GM13977 (cell line): ENCODE measurements around the gene ZMPSTE24.

ENCODE experiments used
- DNase-seq: peaks from one replicate; pipeline ENCODE4 v3.0.0; 2012; ENCODE audit warnings: low spot score
- CTCF ChIP-seq: IDR thresholded peaks from 2 replicates; pipeline ENCODE4 v1.5.1; 2012; ENCODE audit warnings: mild to moderate bottlenecking, control low read depth; ENCODE audit not compliant: insufficient read depth; ENCODE audit errors: extremely low read depth, missing control alignments
- in situ Hi-C: fragments of 300-500 bp; cut with MboI; formaldehyde crosslinking; loops from one replicate; pipeline ENCODE4 v1.12.0; 2022; ENCODE audit warnings: low sequenced_read_pairs, low pct_unique_long_range_greater_than_20kb, mixed read lengths, inconsistent platforms; ENCODE audit not compliant: unreplicated experiment

ZMPSTE24 gene

DNA sequence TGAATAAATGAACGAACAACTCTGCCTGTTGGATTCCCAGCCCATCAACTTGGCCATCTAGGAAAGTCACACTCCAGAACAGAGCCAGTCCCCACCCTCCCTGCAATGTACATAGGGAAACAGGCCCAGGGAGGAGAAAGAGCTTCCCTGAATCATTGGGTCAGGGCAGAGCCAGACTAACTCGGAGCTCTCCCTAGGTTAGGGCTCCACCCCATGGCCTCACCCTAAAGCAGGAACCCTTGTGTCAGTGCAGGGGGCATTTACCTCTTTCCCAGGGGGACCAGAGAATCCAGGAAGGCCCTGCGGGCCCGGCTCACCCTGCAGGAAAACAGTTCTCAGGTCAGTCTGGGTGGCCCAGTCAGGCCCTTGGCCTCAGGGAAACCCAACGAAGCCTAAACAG is 47.4 kb downstream of the ZMPSTE24 start:
- in situ Hi-C loops: no loop called here
- TF ChIP-seq CTCF: peak; percentile 21
- no peak for DNase-seq

DNA sequence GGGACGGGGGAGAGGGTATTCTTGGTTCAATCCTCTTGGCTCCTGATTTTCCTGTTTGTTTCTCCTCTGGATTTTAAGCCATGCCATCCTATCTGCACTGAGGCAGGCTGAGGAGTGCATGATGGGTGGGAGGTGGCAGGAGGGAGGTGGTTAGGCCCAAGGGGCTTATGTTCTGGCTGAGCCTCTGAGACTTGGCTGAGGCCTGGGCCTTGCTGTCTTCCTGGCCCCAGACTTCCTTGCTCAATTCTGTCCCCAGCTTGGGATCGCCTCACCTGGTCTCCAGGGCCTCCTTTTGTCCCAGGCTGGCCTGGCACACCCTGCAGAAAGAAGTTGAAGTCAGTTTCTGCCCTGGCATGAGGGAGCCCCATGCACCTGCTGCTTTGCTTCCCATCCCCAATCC is 47.8 kb downstream of the ZMPSTE24 start:
- in situ Hi-C loops: no loop called here
- TF ChIP-seq CTCF: no peak

GRCh38 chr1:40306296-40306695 is 48.3 kb downstream of the ZMPSTE24 start:
- no peak for DNase-seq
- no peak for TF ChIP-seq CTCF
- in situ Hi-C loops: no loop called here

More for the DNA sequence above, 47.8 kb downstream of the ZMPSTE24 start:
- no peak for DNase-seq

DNA sequence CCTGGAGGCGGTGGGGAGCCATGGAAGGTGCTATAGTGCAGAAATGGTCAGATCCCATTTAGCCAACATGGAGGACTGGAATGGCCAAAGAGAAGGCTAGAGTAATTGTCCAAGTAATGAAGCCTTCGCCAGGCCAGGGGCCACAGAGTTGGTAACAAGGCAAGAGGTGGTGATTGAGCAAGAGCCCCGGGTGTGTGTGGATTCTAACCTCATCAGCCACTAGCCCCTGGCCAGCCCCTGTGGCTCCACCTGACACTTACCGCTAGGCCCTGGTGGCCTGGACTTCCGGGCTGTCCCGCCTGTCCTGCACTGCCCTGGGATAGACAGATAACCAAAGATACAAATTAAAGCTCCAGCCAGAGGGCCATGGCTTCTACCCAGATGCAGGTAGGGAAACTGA is 49.1 kb downstream of the ZMPSTE24 start:
- DNase-seq: no peak
- in situ Hi-C loops: no loop called here
- no peak for TF ChIP-seq CTCF

DNA sequence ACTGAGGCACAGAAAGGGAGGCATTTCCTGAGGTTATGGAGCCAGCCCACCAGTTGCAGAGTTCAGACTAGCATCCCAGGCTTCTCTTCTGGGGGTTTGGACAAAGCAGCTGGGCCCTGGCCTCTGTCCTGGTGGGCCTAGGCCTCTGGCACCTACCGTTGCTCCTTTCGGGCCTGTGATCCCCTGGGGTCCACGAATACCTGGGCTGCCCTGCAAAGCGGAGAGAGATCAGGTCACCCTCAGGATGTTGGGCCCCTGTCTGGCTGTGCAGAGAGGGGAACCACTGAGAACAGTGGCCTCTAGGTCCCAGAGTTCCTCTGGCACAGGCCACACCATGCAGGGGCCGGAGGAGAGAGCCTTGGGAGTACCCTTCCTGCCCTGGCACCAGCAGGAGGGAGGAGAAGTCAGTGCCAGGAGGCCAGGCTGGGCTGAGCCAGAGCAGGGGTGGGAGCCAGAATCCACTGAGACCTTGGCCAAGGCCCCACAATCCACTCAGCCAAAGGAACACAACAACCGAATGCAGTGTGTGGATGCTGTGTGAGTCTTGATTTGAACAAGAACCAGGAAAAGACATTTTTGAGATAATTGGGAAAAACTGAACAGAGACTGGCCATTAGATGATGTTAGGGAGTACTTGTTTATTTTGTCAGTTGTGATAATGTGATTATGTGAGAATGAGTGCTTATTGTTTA is 50.1 kb downstream of the ZMPSTE24 start:
- in situ Hi-C loops: no loop called here
- no peak for DNase-seq

DNA sequence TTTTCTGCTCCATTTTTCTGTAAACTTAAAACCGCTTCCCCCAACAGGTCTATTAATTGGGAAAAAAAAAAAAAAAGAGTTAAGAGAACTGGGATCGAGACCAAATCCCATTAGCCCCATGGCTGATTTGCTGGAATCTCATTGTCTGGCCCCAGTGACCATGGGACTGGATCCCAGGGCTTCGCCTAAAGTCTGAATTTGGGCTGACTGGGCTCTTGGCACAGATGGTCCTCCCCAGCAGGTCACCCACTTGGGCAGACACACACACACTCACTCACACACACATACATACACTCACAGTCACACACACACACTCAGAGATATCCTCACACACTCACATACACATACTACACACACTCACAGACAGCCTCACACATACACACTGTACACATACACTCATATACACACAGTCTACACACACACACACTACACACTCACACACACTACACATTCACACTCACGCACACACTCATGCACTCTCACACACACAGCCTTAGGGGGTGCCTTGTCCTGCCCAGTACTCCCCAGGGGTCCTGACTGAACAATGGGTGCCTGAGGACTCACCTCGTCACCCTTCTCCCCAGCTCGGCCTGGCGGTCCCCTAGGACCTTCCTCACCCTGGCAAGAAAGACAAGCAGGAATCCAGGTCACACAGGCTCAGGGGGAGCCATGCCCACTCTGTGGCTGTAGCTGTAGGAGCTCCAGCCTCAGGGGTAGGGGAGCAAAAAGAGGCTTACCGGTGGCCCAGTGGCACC is 51.5 kb downstream of the ZMPSTE24 start:
- in situ Hi-C loops: no loop called here
- TF ChIP-seq CTCF: no peak
- DNase-seq: no peak

More for the DNA sequence above, 50.1 kb downstream of the ZMPSTE24 start:
- no peak for TF ChIP-seq CTCF

DNA sequence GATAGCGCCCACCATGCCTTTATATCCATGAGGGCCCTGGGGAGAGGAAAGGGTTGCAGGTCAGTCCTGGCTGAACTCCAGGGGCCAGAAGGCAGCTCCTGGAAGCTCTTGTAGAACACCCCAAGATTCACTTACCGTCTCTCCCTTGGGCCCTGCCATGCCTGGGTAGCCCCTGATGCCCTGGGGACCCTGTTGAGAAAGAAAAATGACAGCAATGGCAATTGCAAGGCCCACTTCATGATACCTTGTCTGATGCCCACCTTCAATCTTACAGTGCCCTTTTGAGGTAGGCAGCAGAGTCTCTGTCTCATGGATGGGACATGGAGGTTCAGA is 52.1 kb downstream of the ZMPSTE24 start:
- no peak for DNase-seq
- TF ChIP-seq CTCF: no peak
- in situ Hi-C loops: no loop called here
